ENCODE results near the gene UTF1. TPM values are rescaled to one million over a fixed set of nuclear protein-coding genes. Genes with fewer than 3 reads are reported as not detected.

UTF1 gene, protein sequence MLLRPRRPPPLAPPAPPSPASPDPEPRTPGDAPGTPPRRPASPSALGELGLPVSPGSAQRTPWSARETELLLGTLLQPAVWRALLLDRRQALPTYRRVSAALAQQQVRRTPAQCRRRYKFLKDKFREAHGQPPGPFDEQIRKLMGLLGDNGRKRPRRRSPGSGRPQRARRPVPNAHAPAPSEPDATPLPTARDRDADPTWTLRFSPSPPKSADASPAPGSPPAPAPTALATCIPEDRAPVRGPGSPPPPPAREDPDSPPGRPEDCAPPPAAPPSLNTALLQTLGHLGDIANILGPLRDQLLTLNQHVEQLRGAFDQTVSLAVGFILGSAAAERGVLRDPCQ
- total RNA-seq: not detected

DNA sequence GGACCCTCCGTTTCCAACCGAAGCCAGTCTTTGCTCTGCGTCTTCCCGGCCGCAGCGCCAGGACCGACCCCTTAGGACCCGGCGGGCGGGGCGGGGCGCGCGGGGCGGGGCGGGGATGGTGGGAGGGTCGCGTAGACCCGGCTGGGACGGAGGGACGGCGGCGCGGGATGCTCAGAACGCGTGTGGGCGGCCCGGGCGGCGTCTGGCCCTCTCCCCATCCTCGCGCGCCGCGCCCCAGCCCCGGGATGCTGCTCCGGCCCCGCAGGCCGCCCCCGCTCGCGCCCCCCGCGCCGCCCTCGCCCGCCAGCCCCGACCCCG is at the start of gene UTF1:
Gene UTF1, plus strand, starts transcription at position 174 of the 318 bp plus-strand sequence. Its CDS starts 72 bp downstream, at position 246.
- H3K27me3 Mint-ChIP-seq: peaks cover 28% of the 10 kb centered on the region

DNA sequence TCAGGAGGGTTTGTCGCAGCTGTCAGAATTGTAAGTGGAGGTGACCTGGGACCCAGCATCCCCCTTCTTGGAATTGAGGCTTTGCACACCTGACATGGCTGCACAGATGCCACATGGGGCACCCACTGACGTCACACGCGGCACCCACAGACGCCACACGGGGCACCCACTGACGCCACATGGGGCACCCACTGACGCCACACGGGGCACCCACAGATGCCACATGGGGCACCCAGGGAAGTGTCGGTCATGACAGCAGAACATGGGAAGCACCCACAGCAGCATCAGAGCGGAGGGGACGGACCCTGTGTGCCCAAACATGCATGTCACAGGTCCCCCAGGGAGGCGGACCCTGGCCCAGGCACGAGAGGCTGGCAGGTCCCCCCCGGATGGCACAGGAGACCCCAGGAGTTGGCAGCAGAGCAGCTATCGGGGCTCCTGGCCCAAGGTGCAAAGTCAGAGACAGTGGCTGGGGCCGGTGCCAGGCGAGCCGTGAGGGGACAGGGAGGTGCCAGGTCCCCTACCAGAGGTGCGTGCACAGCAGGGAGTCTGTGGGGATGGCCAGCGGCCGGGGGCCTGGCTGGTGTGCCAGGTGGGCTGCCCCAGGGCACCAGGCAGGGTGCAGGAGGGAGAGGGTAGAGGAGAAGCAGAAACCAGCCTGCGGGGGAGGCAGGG is 48.9 kb upstream of the UTF1 start:
- H3K9me3 Mint-ChIP-seq: peaks cover 3% of the 10 kb centered on the region
- no peak overlapping the region for H3K4me3 Mint-ChIP-seq
- no peak for ATAC-seq (replicated peaks)
- H3K27me3 Mint-ChIP-seq: no peaks in the 10 kb centered on the region
- H3K27ac Mint-ChIP-seq: no peak overlapping the region
- H3K36me3 Mint-ChIP-seq (ENCODE audit: low read depth): no peaks in the 10 kb centered on the region
- no peaks in the 10 kb centered on the region for H3K4me1 Mint-ChIP-seq

More for the DNA sequence above, at the start of gene UTF1:
- Mint-ChIP-seq H3K27ac (no peak within 1 kb of the TSS), H3K9me3 (no peaks in the 10 kb centered on the region), H3K4me3 (peak within 1 kb of the TSS; percentile 57), H3K4me1 (peaks cover 9% of the 10 kb centered on the region), H3K36me3 (ENCODE audit: low read depth) (peaks cover 7% of the 10 kb centered on the region)
- ATAC-seq (replicated peaks): no peak

DNA sequence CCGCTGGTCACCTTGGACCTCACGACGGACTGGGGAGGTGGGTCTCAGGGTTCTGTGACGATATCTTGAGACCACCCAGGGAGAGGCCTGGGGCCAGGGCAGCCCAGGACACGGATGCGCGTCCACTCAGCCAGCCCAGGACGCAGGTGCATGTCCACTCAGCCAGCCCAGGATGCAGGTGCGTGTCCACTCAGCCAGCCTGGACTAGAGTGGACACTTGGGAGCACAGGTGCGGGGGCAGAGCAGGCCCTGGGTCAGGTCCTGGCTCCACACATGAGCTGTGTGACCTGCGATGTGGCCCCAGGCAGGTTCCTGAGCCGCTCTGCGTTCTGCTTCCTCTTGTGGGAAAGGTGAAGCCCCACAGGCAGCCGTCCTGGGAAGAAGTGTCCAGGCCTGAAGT is 47.8 kb upstream of the UTF1 start:
- H3K36me3 Mint-ChIP-seq (ENCODE audit: low read depth): no peaks in the 10 kb centered on the region
- no peaks in the 10 kb centered on the region for H3K27me3 Mint-ChIP-seq
- H3K4me1 Mint-ChIP-seq: no peaks in the 10 kb centered on the region
- ATAC-seq (replicated peaks): no peak
- H3K9me3 Mint-ChIP-seq: peaks cover 3% of the 10 kb centered on the region
- no peak overlapping the region for H3K27ac Mint-ChIP-seq
- no peak overlapping the region for H3K4me3 Mint-ChIP-seq

- H3K27me3 Mint-ChIP-seq: no peaks in the 10 kb centered on the region
- no peaks in the 10 kb centered on the region for H3K36me3 Mint-ChIP-seq (ENCODE audit: low read depth)
- H3K27ac Mint-ChIP-seq: no peak overlapping the region
- H3K4me1 Mint-ChIP-seq: no peaks in the 10 kb centered on the region
- H3K4me3 Mint-ChIP-seq: no peak overlapping the region
- ATAC-seq (replicated peaks): no peak
- no peaks in the 10 kb centered on the region for H3K9me3 Mint-ChIP-seq
Measured at GRCh38 chr10:133182791-133183645, 47.0 kb upstream of the UTF1 start.

DNA sequence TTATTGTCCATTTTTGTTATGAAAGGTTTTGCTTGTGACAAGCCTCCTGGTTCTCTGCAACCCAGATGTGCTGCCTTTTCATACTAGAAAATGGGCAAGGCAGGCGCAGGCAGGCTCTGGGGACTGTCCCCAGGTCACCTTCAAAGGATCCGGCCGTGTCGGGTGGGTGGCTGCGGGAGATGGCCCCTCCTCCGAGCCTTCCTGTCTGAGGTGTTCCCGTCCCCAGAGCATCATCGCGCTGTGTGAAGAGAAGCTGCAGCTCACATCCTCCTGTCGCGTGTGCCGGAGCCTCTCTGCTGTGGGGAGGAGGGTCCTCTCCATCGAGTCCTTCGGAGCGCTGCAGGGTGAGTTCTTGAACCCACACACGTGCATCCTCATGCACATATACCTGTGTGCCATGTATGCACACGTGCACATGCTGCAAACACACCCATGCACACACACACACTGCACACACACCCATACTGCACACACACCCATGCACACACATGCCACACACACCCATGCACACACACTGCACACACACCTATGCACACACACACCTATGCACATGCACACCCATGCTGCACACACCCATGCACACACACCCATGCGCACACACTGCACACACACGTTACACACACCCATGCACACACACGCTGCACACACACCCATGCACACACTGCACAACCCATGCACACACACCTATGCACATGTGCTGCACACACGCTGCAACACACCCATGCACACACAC is 46.2 kb upstream of the UTF1 start:
- no peak for ATAC-seq (replicated peaks)
- Mint-ChIP-seq H3K27me3 (no peaks in the 10 kb centered on the region), H3K36me3 (ENCODE audit: low read depth) (no peaks in the 10 kb centered on the region), H3K27ac (no peak overlapping the region), H3K4me1 (no peaks in the 10 kb centered on the region), H3K4me3 (no peak overlapping the region), H3K9me3 (no peaks in the 10 kb centered on the region)

DNA sequence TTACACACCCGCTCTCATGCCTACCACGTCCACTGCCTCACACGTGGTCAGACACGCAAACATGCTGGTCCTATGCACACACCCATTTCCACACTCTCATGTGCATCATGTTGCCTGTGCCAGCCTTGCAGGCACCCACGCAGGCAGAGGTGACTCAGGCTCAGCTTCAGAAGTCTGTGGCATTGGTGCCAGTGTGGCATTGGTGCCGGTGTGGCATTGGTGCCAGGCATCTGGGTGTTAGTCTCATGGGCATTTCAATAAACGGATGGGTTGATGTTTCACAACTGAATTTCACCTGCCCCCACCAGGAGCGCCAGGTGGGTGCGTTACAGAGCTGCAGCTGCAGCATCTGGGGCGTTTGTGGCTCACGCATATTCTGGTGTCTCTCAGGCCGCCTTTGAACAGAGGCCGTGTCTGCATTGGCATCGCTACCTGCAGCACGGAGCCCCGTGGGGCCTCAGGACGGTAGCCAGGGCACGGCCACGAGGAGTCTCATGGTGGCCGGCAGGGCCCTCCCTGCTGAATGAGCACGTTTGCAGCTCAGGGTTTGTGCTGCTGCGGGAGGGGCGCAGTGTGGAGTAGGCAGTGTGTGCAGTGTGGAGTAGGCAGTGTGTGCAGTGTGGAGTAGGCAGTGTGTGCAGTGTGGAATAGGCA is 45.3 kb upstream of the UTF1 start:
- Mint-ChIP-seq H3K4me1 (no peaks in the 10 kb centered on the region), H3K9me3 (no peaks in the 10 kb centered on the region), H3K36me3 (ENCODE audit: low read depth) (no peaks in the 10 kb centered on the region), H3K27me3 (no peaks in the 10 kb centered on the region), H3K27ac (no peak overlapping the region), H3K4me3 (no peak overlapping the region)
- no peak for ATAC-seq (replicated peaks)

- no peak overlapping the region for H3K27ac Mint-ChIP-seq
- no peak overlapping the region for H3K4me3 Mint-ChIP-seq
- H3K9me3 Mint-ChIP-seq: no peaks in the 10 kb centered on the region
- no peaks in the 10 kb centered on the region for H3K4me1 Mint-ChIP-seq
- ATAC-seq (replicated peaks): no peak
- H3K36me3 Mint-ChIP-seq (ENCODE audit: low read depth): no peaks in the 10 kb centered on the region
- no peaks in the 10 kb centered on the region for H3K27me3 Mint-ChIP-seq
Measured at GRCh38 chr10:133185421-133185820, 44.6 kb upstream of the UTF1 start.

GRCh38 chr10:133185916-133186315 is 44.1 kb upstream of the UTF1 start:
- no peak overlapping the region for H3K27ac Mint-ChIP-seq
- no peak for ATAC-seq (replicated peaks)
- no peaks in the 10 kb centered on the region for H3K9me3 Mint-ChIP-seq
- no peaks in the 10 kb centered on the region for H3K36me3 Mint-ChIP-seq (ENCODE audit: low read depth)
- no peaks in the 10 kb centered on the region for H3K4me1 Mint-ChIP-seq
- H3K27me3 Mint-ChIP-seq: no peaks in the 10 kb centered on the region
- H3K4me3 Mint-ChIP-seq: no peak overlapping the region

GRCh38 chr10:133186416-133187090 is 43.5 kb upstream of the UTF1 start:
- Mint-ChIP-seq H3K4me1 (no peaks in the 10 kb centered on the region), H3K36me3 (ENCODE audit: low read depth) (no peaks in the 10 kb centered on the region), H3K4me3 (no peak overlapping the region), H3K27ac (no peak overlapping the region), H3K27me3 (no peaks in the 10 kb centered on the region), H3K9me3 (no peaks in the 10 kb centered on the region)
- no peak for ATAC-seq (replicated peaks)

DNA sequence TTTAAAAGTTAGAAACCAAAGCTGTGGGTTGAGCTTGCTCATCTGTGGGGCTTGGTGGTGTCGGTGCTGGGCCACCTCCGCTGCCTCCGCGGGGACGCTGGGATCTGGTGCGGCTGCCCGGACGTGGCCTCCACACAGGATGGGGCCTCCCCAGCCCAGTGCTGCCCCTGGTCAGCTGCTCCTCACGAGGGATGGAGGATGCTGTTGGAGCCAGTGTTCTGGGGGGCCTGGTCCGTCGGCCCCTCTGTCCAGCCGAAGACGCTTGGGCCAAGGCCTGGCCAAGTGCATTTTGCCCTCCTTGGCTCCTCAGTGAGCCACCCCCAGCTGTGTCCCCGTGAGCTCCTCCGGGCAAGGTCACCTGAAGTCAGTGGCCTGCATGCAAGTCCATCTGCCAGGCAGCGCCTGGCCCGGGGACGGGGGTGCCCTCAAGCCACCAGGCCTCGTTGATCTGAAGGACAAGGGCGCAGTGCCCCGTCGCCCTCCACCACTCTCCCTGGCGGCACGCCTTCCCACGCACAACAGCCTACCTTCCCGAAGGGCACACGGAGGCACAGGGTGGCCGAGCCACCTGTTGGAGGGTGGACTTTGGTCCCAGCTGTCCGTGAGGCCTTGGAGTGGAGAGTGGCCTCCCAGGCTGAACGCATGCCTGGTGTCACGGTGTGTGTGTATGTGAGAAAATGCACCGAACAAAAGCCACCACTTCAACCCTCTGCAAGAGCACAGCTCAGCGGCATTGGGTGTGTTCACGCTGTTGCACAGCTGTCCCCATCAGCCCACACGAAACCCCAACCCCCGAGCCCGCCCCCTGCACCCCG is 42.7 kb upstream of the UTF1 start:
- Mint-ChIP-seq H3K36me3 (ENCODE audit: low read depth) (no peaks in the 10 kb centered on the region), H3K9me3 (no peaks in the 10 kb centered on the region), H3K4me3 (no peak overlapping the region), H3K27ac (no peak overlapping the region), H3K4me1 (no peaks in the 10 kb centered on the region), H3K27me3 (no peaks in the 10 kb centered on the region)
- ATAC-seq (replicated peaks): no peak

DNA sequence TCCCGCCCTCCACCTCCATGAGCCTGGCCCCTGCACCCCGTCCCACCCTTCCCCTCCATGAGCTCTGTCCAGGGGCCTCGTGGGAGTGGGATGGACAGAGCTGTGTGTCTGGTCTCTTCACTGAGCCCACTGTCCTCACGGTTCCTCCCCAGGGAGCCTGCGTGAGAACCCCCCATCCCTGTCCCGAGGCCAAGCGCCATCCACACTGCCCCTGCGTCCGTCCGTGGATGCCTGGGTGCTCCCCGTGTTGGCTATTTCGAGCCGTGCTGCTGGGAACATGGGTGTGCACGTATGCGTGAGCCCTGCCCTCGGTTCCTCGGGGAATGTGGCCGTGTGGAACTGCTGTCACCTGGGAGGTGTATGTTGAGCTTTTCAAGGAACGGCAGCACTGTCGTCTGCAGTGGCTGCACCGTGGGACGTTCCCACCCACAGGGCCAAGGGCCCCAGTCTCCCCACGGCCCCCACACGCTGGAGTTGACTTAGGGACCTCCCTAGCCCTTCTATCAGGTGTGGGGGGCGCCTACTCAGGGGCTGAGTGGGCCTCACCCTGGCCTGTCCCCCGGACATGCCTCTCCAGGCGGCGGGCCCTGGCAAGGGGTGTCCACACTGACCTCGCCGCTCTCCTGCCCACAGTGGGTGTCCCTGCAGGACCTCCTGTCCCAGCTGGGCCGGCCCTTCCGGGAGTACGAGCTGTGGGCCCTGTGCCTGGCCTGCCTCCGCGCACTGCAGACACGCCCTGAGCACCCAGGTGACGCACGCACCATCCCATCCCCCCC is 41.9 kb upstream of the UTF1 start:
- Mint-ChIP-seq H3K9me3 (no peaks in the 10 kb centered on the region), H3K27ac (no peak overlapping the region), H3K4me3 (no peak overlapping the region), H3K36me3 (ENCODE audit: low read depth) (no peaks in the 10 kb centered on the region), H3K4me1 (no peaks in the 10 kb centered on the region), H3K27me3 (no peaks in the 10 kb centered on the region)
- ATAC-seq (replicated peaks): no peak

DNA sequence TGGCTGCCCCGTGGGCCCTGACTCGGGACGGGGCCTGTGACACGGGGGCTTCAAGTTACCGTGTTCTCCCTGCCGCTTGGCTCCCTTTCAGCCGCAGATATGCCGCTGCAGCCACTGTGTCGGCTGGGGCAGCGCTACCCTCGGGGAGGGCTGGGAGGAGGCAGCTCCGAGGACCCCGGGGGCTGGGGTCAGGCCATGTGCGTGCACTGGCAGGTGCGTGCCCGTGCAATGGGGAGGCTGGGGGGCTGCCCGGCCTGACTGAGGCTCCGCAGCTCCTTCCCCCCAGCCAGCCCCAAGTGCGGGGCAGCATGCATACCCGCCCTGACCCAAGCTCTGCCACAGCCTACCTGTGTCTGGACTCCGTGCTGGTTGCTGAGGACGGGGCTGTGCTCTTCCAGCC is 40.8 kb upstream of the UTF1 start:
- Mint-ChIP-seq H3K9me3 (no peaks in the 10 kb centered on the region), H3K36me3 (ENCODE audit: low read depth) (no peaks in the 10 kb centered on the region), H3K4me1 (no peaks in the 10 kb centered on the region), H3K27ac (no peak overlapping the region), H3K4me3 (no peak overlapping the region), H3K27me3 (no peaks in the 10 kb centered on the region)
- no peak for ATAC-seq (replicated peaks)
